ENCODE results near the gene RASAL1. TPM values are rescaled to one million over a fixed set of nuclear protein-coding genes. Genes with fewer than 3 reads are reported as not detected.

The RASAL1 gene
- total RNA-seq, 1 donor from 2014 or later, result 11.0 TPM

GRCh38 chr12:113052326-113052725, 83.2 kb downstream of the RASAL1 start:
- Histone ChIP-seq H3K4me3 (no peak overlapping the region), H3K36me3 (no peaks in the 10 kb centered on the region), H3K27me3 (no peaks in the 10 kb centered on the region), H3K27ac (no peak overlapping the region), H3K9me3 (no peaks in the 10 kb centered on the region), H3K4me1 (peaks cover 13% of the 10 kb centered on the region)
- no peak for TF ChIP-seq POLR2A (IDR thresholded peaks at IDR 0.05)
- TF ChIP-seq POLR2AphosphoS5 (IDR thresholded peaks at IDR 0.05; ENCODE audit: insufficient read depth in 1 of 2, low read depth in 1 of 2), result no peak
- no peak for TF ChIP-seq CTCF (IDR thresholded peaks at IDR 0.05)
- intact Hi-C loops (cut with DNase I), result no loop called here
- no peak for DNase-seq (ENCODE audit: extremely low spot score in 2 of 2)

- Histone ChIP-seq H3K27ac (no peak overlapping the region), H3K9me3 (no peaks in the 10 kb centered on the region), H3K36me3 (no peaks in the 10 kb centered on the region), H3K4me3 (no peak overlapping the region), H3K4me1 (peaks cover 8% of the 10 kb centered on the region), H3K27me3 (no peaks in the 10 kb centered on the region)
- intact Hi-C loops (cut with DNase I), result no loop called here
- DNase-seq (ENCODE audit: extremely low spot score in 2 of 2), result no peak
- TF ChIP-seq POLR2A (IDR thresholded peaks at IDR 0.05), result no peak
- TF ChIP-seq POLR2AphosphoS5 (IDR thresholded peaks at IDR 0.05; ENCODE audit: insufficient read depth in 1 of 2, low read depth in 1 of 2), result no peak
- no peak for TF ChIP-seq CTCF (IDR thresholded peaks at IDR 0.05)
Observed at GRCh38 chr12:113051759-113052158, 83.8 kb downstream of the RASAL1 start.

- Histone ChIP-seq H3K9me3 (no peaks in the 10 kb centered on the region), H3K4me3 (no peak overlapping the region), H3K4me1 (no peaks in the 10 kb centered on the region), H3K27ac (no peak overlapping the region), H3K36me3 (no peaks in the 10 kb centered on the region), H3K27me3 (no peaks in the 10 kb centered on the region)
- TF ChIP-seq POLR2AphosphoS5 (IDR thresholded peaks at IDR 0.05; ENCODE audit: insufficient read depth in 1 of 2, low read depth in 1 of 2) (no peak), POLR2A (IDR thresholded peaks at IDR 0.05) (no peak), CTCF (IDR thresholded peaks at IDR 0.05) (no peak)
- DNase-seq (ENCODE audit: extremely low spot score in 2 of 2), result no peak
- intact Hi-C loops (cut with DNase I), result no loop called here
Observed at GRCh38 chr12:113050795-113051194, 84.8 kb downstream of the RASAL1 start.

DNA sequence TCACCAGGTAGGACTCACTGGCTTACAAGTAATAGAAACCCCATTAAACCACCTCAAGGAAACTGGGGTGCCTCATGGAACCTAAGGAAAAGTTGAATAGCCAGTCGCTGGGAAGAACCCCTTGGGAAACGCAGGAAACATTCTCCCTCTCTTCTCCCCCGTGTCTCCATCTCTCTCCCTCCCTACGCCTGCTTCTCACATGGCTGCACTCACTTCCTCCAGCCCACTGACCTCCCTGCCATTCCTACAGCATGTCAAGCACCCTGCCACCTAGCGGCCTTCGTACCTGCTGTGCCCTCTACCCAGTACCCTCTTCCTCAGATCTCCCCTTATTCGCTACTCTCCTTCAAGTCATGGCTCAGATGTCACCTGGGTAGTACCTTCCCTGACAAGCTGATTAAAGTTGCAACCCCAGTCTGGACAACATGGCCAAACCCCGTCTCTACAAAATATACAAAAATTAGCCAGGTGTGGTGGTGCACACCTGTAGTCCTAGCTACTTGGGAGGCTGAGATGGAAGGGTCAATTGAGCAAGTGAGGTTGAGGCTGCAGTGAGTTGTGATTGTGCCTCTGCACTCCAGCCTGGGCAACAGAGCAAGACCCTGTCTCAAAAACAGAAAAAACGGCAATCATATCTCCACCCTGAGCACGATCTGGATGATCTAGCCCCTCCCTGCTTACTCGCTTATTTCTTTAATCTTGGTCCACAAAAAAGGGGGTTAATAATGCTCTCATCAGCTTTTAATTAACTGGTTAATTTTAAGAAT, 85.4 kb downstream of the RASAL1 start:
- Histone ChIP-seq H3K27ac (no peak overlapping the region), H3K4me1 (no peaks in the 10 kb centered on the region), H3K4me3 (no peak overlapping the region), H3K9me3 (no peaks in the 10 kb centered on the region), H3K36me3 (no peaks in the 10 kb centered on the region), H3K27me3 (no peaks in the 10 kb centered on the region)
- no peak for TF ChIP-seq CTCF (IDR thresholded peaks at IDR 0.05)
- no peak for TF ChIP-seq POLR2A (IDR thresholded peaks at IDR 0.05)
- TF ChIP-seq POLR2AphosphoS5 (IDR thresholded peaks at IDR 0.05; ENCODE audit: insufficient read depth in 1 of 2, low read depth in 1 of 2), result no peak
- intact Hi-C loops (cut with DNase I), result no loop called here
- DNase-seq (ENCODE audit: extremely low spot score in 2 of 2), result no peak

Small RNA genes within 50 kb of the gene (microRNA-seq; reads per million reads assigned to microRNA genes)
- gene MIR7106 (ENCODE audit: borderline number of aligned reads, borderline replicate concordance), result not detected

Small RNA genes within 50 kb of the gene (small RNA-seq; reads per million reads assigned to genes)
- gene MIR7106 (not detected), gene RF00019 (not detected)

Other genes with a start within 250 kb of the RASAL1 start
- gene OAS1, start 228.8 kb downstream of the RASAL1 start, total RNA-seq, result 30.9 TPM
- gene OAS3, start 197.3 kb downstream of the RASAL1 start, total RNA-seq, result 20.1 TPM
- 14.0 TPM for gene OAS2, start 157.2 kb downstream of the RASAL1 start, total RNA-seq
- gene DTX1, start 79.0 kb downstream of the RASAL1 start, total RNA-seq, result 8.3 TPM
- not detected for gene CFAP73, start 14.0 kb upstream of the RASAL1 start, total RNA-seq
- 52.5 TPM for gene DDX54, start 49.7 kb upstream of the RASAL1 start, total RNA-seq
- gene RITA1, start 50.0 kb upstream of the RASAL1 start, total RNA-seq, result 14.5 TPM
- 39.5 TPM for gene TPCN1, start 85.7 kb upstream of the RASAL1 start, total RNA-seq
- 42.2 TPM for gene SLC8B1, start 199.3 kb upstream of the RASAL1 start, total RNA-seq
- gene PLBD2, start 222.8 kb upstream of the RASAL1 start, total RNA-seq, result 38.1 TPM